AG09319 (cell line): ENCODE measurements around the gene ZSWIM7.
A peak's percentile ranks its signal among the peaks of the same experiment; 100 is the strongest.

Source experiments
- DNase-seq: peaks from one replicate; pipeline ENCODE4 v3.0.0-alpha.2; 2010; ENCODE audit warnings: low read depth; ENCODE audit errors: extremely low read depth
- CTCF ChIP-seq: IDR thresholded peaks from 2 replicates; pipeline ENCODE4 v1.5.1; 2011; ENCODE audit warnings: low read depth, mild to moderate bottlenecking, inconsistent platforms, low read length, moderate library complexity

ZSWIM7 gene

GRCh38 chr17:16036261-16036660, 36.8 kb upstream of the ZSWIM7 start:
- no peak for TF ChIP-seq CTCF
- no peak for DNase-seq

GRCh38 chr17:16033729-16034349, 34.3 kb upstream of the ZSWIM7 start:
- TF ChIP-seq CTCF, result no peak
- no peak for DNase-seq

- DNase-seq, result peak; percentile 66
- no peak; the same call in 1 of the 2 replicates for TF ChIP-seq CTCF
Observed at GRCh38 chr17:16027708-16028584, 28.4 kb upstream of the ZSWIM7 start.

GRCh38 chr17:16026895-16027294, 27.4 kb upstream of the ZSWIM7 start:
- no peak for DNase-seq
- no peak for TF ChIP-seq CTCF

- no peak for TF ChIP-seq CTCF
- DNase-seq, result no peak
Observed at GRCh38 chr17:16025202-16025601, 25.7 kb upstream of the ZSWIM7 start.

- no peak for TF ChIP-seq CTCF
- no peak for DNase-seq
Observed at GRCh38 chr17:16023881-16024280, 24.4 kb upstream of the ZSWIM7 start.

GRCh38 chr17:16019347-16019746, 19.8 kb upstream of the ZSWIM7 start:
- no peak for TF ChIP-seq CTCF
- DNase-seq, result no peak
